ENCODE results near the gene SLC7A5.

DNA sequence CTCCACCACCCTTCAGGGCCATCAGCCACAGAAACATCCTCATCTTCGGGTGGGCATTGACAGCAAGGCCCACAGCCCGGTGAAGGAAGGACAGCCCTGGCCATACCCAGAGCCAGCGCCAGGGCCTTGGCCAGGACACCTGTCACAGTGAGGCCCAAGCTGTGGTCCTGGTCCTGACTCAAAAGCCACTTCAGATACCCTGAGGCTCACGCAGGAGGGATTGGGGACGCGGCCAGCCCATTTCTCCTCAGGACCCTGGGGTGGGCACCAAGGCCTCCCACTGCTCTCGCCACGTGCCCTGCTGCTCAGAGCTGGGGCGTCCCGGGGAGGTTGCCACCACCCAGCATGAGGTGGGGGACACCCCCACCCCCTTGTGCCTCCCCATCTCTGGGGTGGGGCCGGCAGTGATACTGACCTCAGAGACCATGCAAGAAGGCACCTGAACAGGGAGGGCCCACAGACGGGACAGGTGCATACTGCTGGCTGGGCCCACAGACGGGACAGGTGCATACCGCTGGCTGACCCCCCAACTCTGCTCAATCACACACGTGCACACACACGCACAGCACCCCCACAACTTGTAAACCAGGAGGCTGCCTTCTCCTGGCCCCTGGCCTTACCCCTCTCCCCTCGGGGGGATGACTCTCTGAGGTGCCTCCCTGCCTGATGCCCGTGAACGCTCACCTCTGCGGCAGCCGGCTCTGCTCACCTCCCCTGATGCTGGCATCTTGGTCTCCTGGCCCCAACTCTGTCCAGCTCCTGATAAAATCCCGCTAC, 14.2 kb downstream of the SLC7A5 start:
- TF ChIP-seq, protein P1, sequence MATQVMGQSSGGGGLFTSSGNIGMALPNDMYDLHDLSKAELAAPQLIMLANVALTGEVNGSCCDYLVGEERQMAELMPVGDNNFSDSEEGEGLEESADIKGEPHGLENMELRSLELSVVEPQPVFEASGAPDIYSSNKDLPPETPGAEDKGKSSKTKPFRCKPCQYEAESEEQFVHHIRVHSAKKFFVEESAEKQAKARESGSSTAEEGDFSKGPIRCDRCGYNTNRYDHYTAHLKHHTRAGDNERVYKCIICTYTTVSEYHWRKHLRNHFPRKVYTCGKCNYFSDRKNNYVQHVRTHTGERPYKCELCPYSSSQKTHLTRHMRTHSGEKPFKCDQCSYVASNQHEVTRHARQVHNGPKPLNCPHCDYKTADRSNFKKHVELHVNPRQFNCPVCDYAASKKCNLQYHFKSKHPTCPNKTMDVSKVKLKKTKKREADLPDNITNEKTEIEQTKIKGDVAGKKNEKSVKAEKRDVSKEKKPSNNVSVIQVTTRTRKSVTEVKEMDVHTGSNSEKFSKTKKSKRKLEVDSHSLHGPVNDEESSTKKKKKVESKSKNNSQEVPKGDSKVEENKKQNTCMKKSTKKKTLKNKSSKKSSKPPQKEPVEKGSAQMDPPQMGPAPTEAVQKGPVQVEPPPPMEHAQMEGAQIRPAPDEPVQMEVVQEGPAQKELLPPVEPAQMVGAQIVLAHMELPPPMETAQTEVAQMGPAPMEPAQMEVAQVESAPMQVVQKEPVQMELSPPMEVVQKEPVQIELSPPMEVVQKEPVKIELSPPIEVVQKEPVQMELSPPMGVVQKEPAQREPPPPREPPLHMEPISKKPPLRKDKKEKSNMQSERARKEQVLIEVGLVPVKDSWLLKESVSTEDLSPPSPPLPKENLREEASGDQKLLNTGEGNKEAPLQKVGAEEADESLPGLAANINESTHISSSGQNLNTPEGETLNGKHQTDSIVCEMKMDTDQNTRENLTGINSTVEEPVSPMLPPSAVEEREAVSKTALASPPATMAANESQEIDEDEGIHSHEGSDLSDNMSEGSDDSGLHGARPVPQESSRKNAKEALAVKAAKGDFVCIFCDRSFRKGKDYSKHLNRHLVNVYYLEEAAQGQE (IDR thresholded peaks at IDR 0.05; ENCODE audit: borderline replicate concordance) = no peak
- TF ChIP-seq, protein P2, sequence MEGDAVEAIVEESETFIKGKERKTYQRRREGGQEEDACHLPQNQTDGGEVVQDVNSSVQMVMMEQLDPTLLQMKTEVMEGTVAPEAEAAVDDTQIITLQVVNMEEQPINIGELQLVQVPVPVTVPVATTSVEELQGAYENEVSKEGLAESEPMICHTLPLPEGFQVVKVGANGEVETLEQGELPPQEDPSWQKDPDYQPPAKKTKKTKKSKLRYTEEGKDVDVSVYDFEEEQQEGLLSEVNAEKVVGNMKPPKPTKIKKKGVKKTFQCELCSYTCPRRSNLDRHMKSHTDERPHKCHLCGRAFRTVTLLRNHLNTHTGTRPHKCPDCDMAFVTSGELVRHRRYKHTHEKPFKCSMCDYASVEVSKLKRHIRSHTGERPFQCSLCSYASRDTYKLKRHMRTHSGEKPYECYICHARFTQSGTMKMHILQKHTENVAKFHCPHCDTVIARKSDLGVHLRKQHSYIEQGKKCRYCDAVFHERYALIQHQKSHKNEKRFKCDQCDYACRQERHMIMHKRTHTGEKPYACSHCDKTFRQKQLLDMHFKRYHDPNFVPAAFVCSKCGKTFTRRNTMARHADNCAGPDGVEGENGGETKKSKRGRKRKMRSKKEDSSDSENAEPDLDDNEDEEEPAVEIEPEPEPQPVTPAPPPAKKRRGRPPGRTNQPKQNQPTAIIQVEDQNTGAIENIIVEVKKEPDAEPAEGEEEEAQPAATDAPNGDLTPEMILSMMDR (IDR thresholded peaks at IDR 0.05; ENCODE audit: poor library complexity, severe bottlenecking) = no peak
- TF ChIP-seq SMC3 (conservative IDR thresholded peaks at IDR 0.05; ENCODE audit: poor library complexity) (no peak), RAD21 (conservative IDR thresholded peaks at IDR 0.05) (no peak), MXI1 (conservative IDR thresholded peaks at IDR 0.05; ENCODE audit: poor library complexity, severe bottlenecking) (no peak), POLR2AphosphoS5 (IDR thresholded peaks at IDR 0.05) (no peak), EZH2 (IDR thresholded peaks at IDR 0.05; ENCODE audit: borderline replicate concordance, insufficient read depth, low read length, poor library complexity, severe bottlenecking) (no peak), EP300 (conservative IDR thresholded peaks at IDR 0.05; ENCODE audit: poor library complexity, severe bottlenecking) (no peak), TAF1 (IDR thresholded peaks at IDR 0.05; ENCODE audit: low read depth) (no peak)

Data from neural cell (in vitro differentiated cells).